Gastrocnemius medialis (tissue), 4 donors: ENCODE measurements around the gene AMBP. TPM values are rescaled to one million over a fixed set of nuclear protein-coding genes. Genes with fewer than 3 reads are reported as not detected.

Experiments used
- ATAC-seq, 2 donors: fragments of 150-250 bp; one replicate each; pipeline ENCODE4 v1.9.1; 2016
- DNase-seq, 2 donors: peaks; one replicate each; pipeline ENCODE4 v3.0.0-alpha.2; 2019
- H3K27ac ChIP-seq, 4 donors: fragments of 200-600 bp; sonication (generic); 1 replicate in 1 of 4; 2 replicates in 3 of 4; pipeline ENCODE4 v1.5.1; 2016 to 2018; ENCODE audit warnings: mild to moderate bottlenecking in 2 of 4, moderate library complexity in 1 of 4
- H3K27me3 ChIP-seq, 3 donors: fragments of 200-600 bp; sonication (generic) in 2 of 3; 1 replicate in 1 of 3; 2 replicates in 2 of 3; pipeline versions ENCODE4 v1.5.1 to v1.6.0; 2016 to 2019; ENCODE audit warnings: mild to moderate bottlenecking in 1 of 3, moderate library complexity in 1 of 3
- H3K36me3 ChIP-seq, 2 donors: fragments of 200-600 bp; sonication (generic) in 1 of 2; one replicate each; pipeline ENCODE4 v1.5.1; 2017 to 2018
- H3K4me1 ChIP-seq, 2 donors: fragments of 200-600 bp; sonication (generic) in 1 of 2; one replicate each; pipeline ENCODE4 v1.5.1; 2016 to 2017; ENCODE audit warnings: mild to moderate bottlenecking in 2 of 2
- H3K4me3 ChIP-seq, 4 donors: fragments of 200-600 bp; sonication (generic) in 3 of 4; 1 replicate in 1 of 4; 2 replicates in 3 of 4; pipeline ENCODE4 v1.5.1; 2016 to 2019; ENCODE audit warnings: mild to moderate bottlenecking in 2 of 4
- H3K9me3 ChIP-seq, 3 donors: fragments of 200-600 bp; sonication (generic) in 2 of 3; 1 replicate in 1 of 3; 2 replicates in 2 of 3; pipeline ENCODE4 v1.5.1; 2016 to 2019
- CTCF ChIP-seq, 5 experiments: fragments of 450-650 bp in 3 of 5; fragments of 200-600 bp in 2 of 5; sonication (generic) in 2 of 5; IDR thresholded peaks in 4 of 5; conservative IDR thresholded peaks in 1 of 5; 1 replicate in 4 of 5; 2 replicates in 1 of 5; pipeline ENCODE4 v1.5.1; 2016 to 2019; ENCODE audit warnings: antibody characterized with exemption in 5 of 5, mild to moderate bottlenecking in 3 of 5, moderate library complexity in 3 of 5
- POLR2A ChIP-seq, 2 donors: fragments of 450-650 bp; IDR thresholded peaks; one replicate each; pipeline ENCODE4 v1.6.1; 2017; ENCODE audit warnings: antibody characterized with exemption in 2 of 2, mild to moderate bottlenecking in 2 of 2, moderate library complexity in 2 of 2
- in situ Hi-C, 4 donors: fragments of 200-750 bp; cut with MboI; loops; one replicate each; pipeline versions ENCODE4 v1.15.0 to v1.8.0; 2017; ENCODE audit warnings: low sequenced_read_pairs in 4 of 4
- intact Hi-C: fragments of 100-400 bp; cut with DNase I; formaldehyde crosslinking; loops from one replicate; pipeline ENCODE4 v1.15.1; 2023; ENCODE audit warnings: low total_unique reads
- total RNA-seq, 4 donors: library from RNA; depleted of rRNA; stranded (reverse); fragments of >200 nt; gene quantifications; one replicate each; pipeline versions ENCODE4 v1.1.0 to v1.2.3, GENCODE V29; 2016

Gene AMBP
- total RNA-seq: 1 to 10 TPM in 2 of 4 donors, not detected in 2; 3.2 to 7.2 TPM

- no peak within 1 kb of the TSS for H3K4me3 ChIP-seq
- DNase-seq (no peak), ATAC-seq (no peak)
- in situ Hi-C loops (no loop called here), intact Hi-C loops (no loop called here)
- H3K27me3 ChIP-seq: peaks cover 0 to 7% (median 0%) of the 10 kb centered on the region in 3 donors
- no peak within 1 kb of the TSS for H3K27ac ChIP-seq
- H3K9me3 ChIP-seq: no peaks in the 10 kb centered on the region
- no peaks in the 10 kb centered on the region for H3K4me1 ChIP-seq
- no peaks in the 10 kb centered on the region for H3K36me3 ChIP-seq
- TF ChIP-seq POLR2A (IDR thresholded peaks at IDR 0.05): no peak
- TF ChIP-seq CTCF (IDR thresholded peaks at IDR 0.05 in 4 of 5, conservative IDR thresholded peaks at IDR 0.05 in 1 of 5): no peak
Observed at GRCh38 chr9:114078021-114078780, at the start of gene AMBP. Gene AMBP (minus strand): TSS chr9:114078300. CDS start chr9:114078209, 91 bp downstream.

GRCh38 chr9:114126247-114127060 is 48.4 kb upstream of the AMBP start:
- H3K36me3 ChIP-seq: no peaks in the 10 kb centered on the region
- no peaks in the 10 kb centered on the region for H3K27me3 ChIP-seq
- no peaks in the 10 kb centered on the region for H3K4me1 ChIP-seq
- DNase-seq (no peak), ATAC-seq (no peak)
- H3K4me3 ChIP-seq: no peak overlapping the region
- TF ChIP-seq POLR2A (IDR thresholded peaks at IDR 0.05) (no peak), CTCF (IDR thresholded peaks at IDR 0.05 in 4 of 5, conservative IDR thresholded peaks at IDR 0.05 in 1 of 5) (no peak)
- no peaks in the 10 kb centered on the region for H3K9me3 ChIP-seq
- in situ Hi-C loops (no loop called here), intact Hi-C loops (no loop called here)
- no peak overlapping the region for H3K27ac ChIP-seq

- TF ChIP-seq POLR2A (IDR thresholded peaks at IDR 0.05) (no peak), CTCF (IDR thresholded peaks at IDR 0.05 in 4 of 5, conservative IDR thresholded peaks at IDR 0.05 in 1 of 5) (no peak)
- no peak overlapping the region for H3K4me3 ChIP-seq
- no peak overlapping the region for H3K27ac ChIP-seq
- no peak for DNase-seq
- intact Hi-C loops (no loop called here), in situ Hi-C loops (no loop called here)
- H3K36me3 ChIP-seq: no peaks in the 10 kb centered on the region
- no peaks in the 10 kb centered on the region for H3K9me3 ChIP-seq
- no peak for ATAC-seq
- H3K4me1 ChIP-seq: no peaks in the 10 kb centered on the region
- no peaks in the 10 kb centered on the region for H3K27me3 ChIP-seq
Observed at GRCh38 chr9:114125476-114126013, 47.4 kb upstream of the AMBP start.

- intact Hi-C loops: no loop called here
- no peaks in the 10 kb centered on the region for H3K36me3 ChIP-seq
- H3K4me3 ChIP-seq: no peak overlapping the region
- H3K4me1 ChIP-seq: no peaks in the 10 kb centered on the region
- H3K27me3 ChIP-seq: no peaks in the 10 kb centered on the region
- no peaks in the 10 kb centered on the region for H3K9me3 ChIP-seq
- H3K27ac ChIP-seq: no peak overlapping the region
- no peak for TF ChIP-seq POLR2A (IDR thresholded peaks at IDR 0.05)
- no peak for TF ChIP-seq CTCF (IDR thresholded peaks at IDR 0.05 in 4 of 5, conservative IDR thresholded peaks at IDR 0.05 in 1 of 5)
- in situ Hi-C loops: no loop called here
- no peak for ATAC-seq
- DNase-seq: no peak
Observed at GRCh38 chr9:114124666-114125475, 46.8 kb upstream of the AMBP start.
